Astrocyte (in vitro differentiated cells and primary cell): ENCODE results near the gene DRC7.

Experiments used
- CTCF ChIP-seq: IDR thresholded peaks from 2 replicates; pipeline ENCODE4 v1.5.1; 2011; ENCODE audit warnings: low read depth, mild to moderate bottlenecking, inconsistent platforms, low read length, moderate library complexity; ENCODE audit not compliant: insufficient read depth
- EZH2 ChIP-seq: IDR thresholded peaks from 2 replicates; pipeline ENCODE4 v1.6.1; 2012; ENCODE audit warnings: mild to moderate bottlenecking, low read length, inconsistent platforms; ENCODE audit not compliant: insufficient read depth

GRCh38 chr16:57761957-57762356 is 67.4 kb downstream of the DRC7 start:
- TF ChIP-seq CTCF (no peak), EZH2 (no peak)
